Ectodermal cell (in vitro differentiated cells): ENCODE data around the gene S100A1.

ENCODE experiments used
- H3K27ac ChIP-seq: 2 replicates; pipeline ENCODE4 v1.7.0; 2013; ENCODE audit warnings: mild to moderate bottlenecking, low read depth, low read length; ENCODE audit not compliant: insufficient read depth, poor library complexity, severe bottlenecking
- H3K27me3 ChIP-seq: 2 replicates; pipeline ENCODE4 v1.7.0; 2013; ENCODE audit warnings: mild to moderate bottlenecking, low read length; ENCODE audit not compliant: insufficient read depth, control insufficient read depth, poor library complexity, severe bottlenecking
- H3K36me3 ChIP-seq: one replicate; pipeline ENCODE4 v1.7.0; 2013; ENCODE audit warnings: low read length; ENCODE audit not compliant: control insufficient read depth, insufficient read depth
- H3K4me1 ChIP-seq: one replicate; pipeline ENCODE4 v1.7.0; 2013; ENCODE audit warnings: low read length; ENCODE audit not compliant: control insufficient read depth, insufficient read depth
- H3K4me3 ChIP-seq: 2 replicates; pipeline ENCODE4 v1.7.0; 2013; ENCODE audit warnings: low read depth, low read length, control low read depth; ENCODE audit not compliant: insufficient read depth
- H3K9me3 ChIP-seq: 2 replicates; pipeline ENCODE4 v1.7.0; 2013; ENCODE audit warnings: mild to moderate bottlenecking, low read length, moderate library complexity; ENCODE audit not compliant: control insufficient read depth
- WGBS, 2 experiments: methylation state at CpG; one replicate each; pipeline ENCODE4 v1.1.7; 2013; ENCODE audit warnings: missing lambda C conversion rate in 2 of 2; 5-methylcytosine and 5-hydroxymethylcytosine counted together

S100A1 gene

GRCh38 chr1:153679337-153680119, 51.3 kb downstream of the S100A1 start:
- Histone ChIP-seq H3K4me3 (peak overlapping the region; percentile 38), H3K9me3 (no peaks in the 10 kb centered on the region), H3K4me1 (no peaks in the 10 kb centered on the region), H3K36me3 (no peaks in the 10 kb centered on the region), H3K27ac (no peak overlapping the region), H3K27me3 (peaks cover 48% of the 10 kb centered on the region)
- 1% methylated on average over 73 of the region's 73 CpGs for WGBS, 2 experiments

- Histone ChIP-seq H3K36me3 (no peaks in the 10 kb centered on the region), H3K27ac (no peak overlapping the region), H3K9me3 (no peaks in the 10 kb centered on the region), H3K27me3 (peaks cover 48% of the 10 kb centered on the region), H3K4me3 (no peak overlapping the region), H3K4me1 (no peaks in the 10 kb centered on the region)
- 4 to 6% methylated on average over 7 to 10 of the region's 10 CpGs for WGBS, 2 experiments
These were observed 51.8 kb downstream of the S100A1 start for GRCh38 chr1:153680120-153680403.
